ENCODE results near the gene RSPRY1. TPM values are rescaled to one million over a fixed set of nuclear protein-coding genes. Genes with fewer than 3 reads are reported as not detected.

The RSPRY1 gene
- total RNA-seq, 6 experiments from 2014 or later, result 18.0 to 26.1 (median 22.9) TPM

DNA sequence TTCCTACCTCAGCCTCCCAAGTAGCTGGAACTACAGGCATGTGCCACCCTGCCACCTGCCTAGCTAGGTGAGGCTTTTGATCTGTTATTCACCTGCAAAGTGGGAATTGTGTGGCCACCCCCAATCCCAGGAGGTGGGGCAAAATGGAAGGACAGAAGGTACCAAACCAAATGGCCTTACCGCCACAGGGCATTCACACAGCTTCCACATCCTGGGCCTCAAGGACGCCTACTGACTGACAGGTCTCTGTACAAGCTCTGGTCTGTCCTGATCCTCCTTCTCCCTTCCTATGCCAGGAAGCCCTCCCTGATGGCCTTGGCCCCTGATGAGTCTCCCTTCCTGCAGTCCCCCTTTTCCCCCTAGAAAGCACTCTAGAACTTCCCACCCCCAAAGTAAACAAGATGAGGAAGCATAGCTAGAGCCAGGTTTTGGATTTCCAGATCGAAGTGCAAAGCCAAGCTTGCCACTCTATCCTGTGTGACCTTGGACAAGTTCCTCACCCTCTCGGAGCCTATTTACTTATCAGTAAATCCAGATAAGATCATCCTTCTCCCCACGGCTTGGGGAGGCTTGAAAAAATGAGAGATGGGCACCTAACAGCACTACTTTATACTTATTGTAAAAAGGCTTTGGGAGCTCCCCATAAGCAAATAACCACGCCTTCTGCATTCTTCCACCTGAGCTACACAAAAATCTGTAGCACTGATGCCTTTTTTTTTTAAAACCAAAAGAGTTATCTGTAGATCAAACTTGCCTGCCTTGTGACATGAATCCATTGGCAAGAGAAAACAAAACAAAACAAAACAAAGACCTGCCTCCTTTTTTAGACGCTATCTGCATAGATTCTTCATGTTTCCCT lies 93.9 kb downstream of the RSPRY1 start:
- WGBS (ENCODE audit: insufficient coverage, low coverage, low lambda C conversion rate, missing lambda C conversion rate), result 31% methylated on average over 6 of the region's 7 CpGs
- ATAC-seq, result peak in 3 of 4 donors; percentile 10 to 31 (median 25)
- Histone ChIP-seq H3K4me1 (peaks cover 0 to 17% (median 7%) of the 10 kb centered on the region in 4 donors), H3K36me3 (no peaks in the 10 kb centered on the region), H3K27ac (no peak overlapping the region), H3K27me3 (no peaks in the 10 kb centered on the region), H3K9me3 (no peaks in the 10 kb centered on the region), H3K4me3 (no peak overlapping the region)
- intact Hi-C loops (cut with DNase I), result no loop called here
- no peak for DNase-seq
- no peak for TF ChIP-seq POLR2A (IDR thresholded peaks at IDR 0.05)
- no peak for TF ChIP-seq CTCF (IDR thresholded peaks at IDR 0.05)

- intact Hi-C loops (cut with DNase I), result no loop called here
- Histone ChIP-seq H3K27me3 (no peaks in the 10 kb centered on the region), H3K36me3 (no peaks in the 10 kb centered on the region), H3K9me3 (no peaks in the 10 kb centered on the region), H3K4me3 (no peak overlapping the region), H3K27ac (no peak overlapping the region), H3K4me1 (peaks cover 0 to 18% (median 7%) of the 10 kb centered on the region in 4 donors)
- ATAC-seq, result no peak
- WGBS (ENCODE audit: insufficient coverage, low coverage, low lambda C conversion rate, missing lambda C conversion rate), result 71% methylated on average over 1 of the region's 3 CpGs
- no peak for TF ChIP-seq POLR2A (IDR thresholded peaks at IDR 0.05)
- TF ChIP-seq CTCF (IDR thresholded peaks at IDR 0.05), result no peak
- no peak for DNase-seq
Observed at GRCh38 chr16:57281791-57282190, 95.7 kb downstream of the RSPRY1 start.

DNA sequence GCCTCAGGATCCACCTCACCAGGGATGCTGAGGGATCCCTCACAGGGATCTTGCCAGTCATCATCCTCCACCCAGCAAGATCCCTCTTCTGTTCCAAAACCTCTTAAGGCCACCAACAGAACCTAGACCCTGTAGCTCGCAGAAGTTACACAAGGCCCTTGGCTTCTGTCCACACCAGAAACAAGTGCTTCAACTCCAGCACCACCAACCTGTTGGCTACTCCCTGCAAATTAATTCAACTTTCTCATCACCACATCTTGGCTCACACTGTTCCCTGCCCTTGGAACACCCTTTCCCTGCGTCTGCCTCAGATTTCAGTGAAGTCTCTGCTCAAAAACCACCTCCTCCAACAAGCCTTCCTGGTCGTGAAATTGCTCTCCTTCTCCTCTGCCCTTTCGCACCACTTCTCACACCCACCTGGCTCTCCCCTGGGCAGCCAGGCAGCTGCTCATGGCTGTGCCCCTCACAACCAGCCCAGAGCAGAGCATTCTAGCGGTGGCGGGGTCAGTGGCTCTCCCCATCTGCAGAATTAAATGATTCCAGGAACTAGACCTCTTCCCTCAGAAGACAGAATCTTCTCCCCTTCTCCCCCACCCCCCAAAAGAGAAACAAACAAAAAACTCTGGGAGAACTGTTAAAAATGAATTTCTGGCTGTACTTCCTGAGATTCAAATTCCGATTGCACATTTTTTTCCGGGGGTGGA lies 96.5 kb downstream of the RSPRY1 start:
- H3K4me1 ChIP-seq, result peaks cover 0 to 18% (median 7%) of the 10 kb centered on the region in 4 donors
- H3K9me3 ChIP-seq, result no peaks in the 10 kb centered on the region
- no peaks in the 10 kb centered on the region for H3K27me3 ChIP-seq
- TF ChIP-seq CTCF (IDR thresholded peaks at IDR 0.05), result no peak
- TF ChIP-seq POLR2A (IDR thresholded peaks at IDR 0.05), result no peak
- no peak overlapping the region for H3K27ac ChIP-seq
- H3K4me3 ChIP-seq, result no peak overlapping the region
- intact Hi-C loops (cut with DNase I), result no loop called here
- ATAC-seq (no peak), DNase-seq (no peak)
- no peaks in the 10 kb centered on the region for H3K36me3 ChIP-seq
- WGBS (ENCODE audit: insufficient coverage, low coverage, low lambda C conversion rate, missing lambda C conversion rate), result 46% methylated on average over 5 of the region's 8 CpGs

DNA sequence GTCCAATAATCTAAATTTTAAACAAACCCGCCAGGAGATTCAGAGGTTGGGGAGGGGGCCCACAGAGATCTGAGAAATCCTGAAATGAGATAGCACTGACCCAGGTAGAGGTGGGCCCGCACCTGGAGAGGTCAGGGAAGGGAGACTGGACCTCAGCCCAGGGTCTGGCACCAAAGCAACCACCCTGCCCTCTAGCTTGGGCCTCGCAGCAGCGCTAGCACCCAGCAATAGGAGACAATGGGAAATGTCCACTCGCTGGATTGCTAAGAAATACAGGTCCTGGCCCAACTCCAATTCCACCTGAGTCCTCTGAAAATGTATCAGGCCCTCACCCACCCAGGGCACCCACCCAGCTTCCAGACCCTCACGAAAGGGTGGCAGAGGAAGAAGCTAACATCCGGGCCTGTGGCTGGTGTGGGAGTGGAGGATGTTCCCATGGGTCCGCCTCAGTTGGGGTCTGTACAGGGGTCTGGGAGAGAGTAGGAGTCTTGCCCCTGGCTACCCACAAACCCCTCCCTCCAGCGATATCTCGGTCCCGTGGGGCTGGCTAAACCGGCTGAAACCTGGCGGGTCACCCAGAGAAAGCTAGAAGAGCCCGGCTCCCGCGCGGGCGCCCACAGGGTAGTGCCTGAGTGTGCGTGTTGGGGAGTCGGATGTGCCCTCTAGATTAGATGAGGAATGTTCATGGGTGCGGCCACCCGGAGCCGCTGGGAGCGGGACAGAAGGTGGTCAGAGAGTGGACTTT lies 97.3 kb downstream of the RSPRY1 start:
- Histone ChIP-seq H3K4me3 (peak overlapping the region in 2 of 3 donors; percentile 52 to 62), H3K27me3 (no peaks in the 10 kb centered on the region), H3K4me1 (peaks cover 0 to 18% (median 7%) of the 10 kb centered on the region in 4 donors), H3K36me3 (no peaks in the 10 kb centered on the region), H3K9me3 (no peaks in the 10 kb centered on the region), H3K27ac (no peak overlapping the region)
- intact Hi-C loops (cut with DNase I), result no loop called here
- TF ChIP-seq CTCF (IDR thresholded peaks at IDR 0.05) (no peak), POLR2A (IDR thresholded peaks at IDR 0.05) (no peak)
- peak in 3 of 4 donors; percentile 8 to 21 (median 16) for ATAC-seq
- WGBS (ENCODE audit: insufficient coverage, low coverage, low lambda C conversion rate, missing lambda C conversion rate), result 43% methylated on average over 6 of the region's 24 CpGs
- DNase-seq, result no peak

Measured in right lobe of liver (tissue), 6 donors.